IMR-90 (cell line): ENCODE measurements around the gene HK3. TPM values are rescaled to one million over a fixed set of nuclear protein-coding genes. Genes with fewer than 3 reads are reported as not detected.

Source experiments
- ATAC-seq: fragments of 200-7000 bp; cut with Tn5 transposase; 2 replicates; pipeline ENCODE4 v1.9.1; 2020; ENCODE audit warnings: low read depth, mild to moderate bottlenecking, moderate library complexity
- BruUV-seq: library from RNA; stranded (reverse); fragments of 400-500 nt; replicated peaks from 2 replicates; lab custom pipeline; 2021; lab: Mats Ljungman, UMichigan
- CTCF ChIA-PET: fragments of 300-600 bp; formaldehyde crosslinking; extraction: SDS; loops from one replicate; lab custom pipeline; 2021; ENCODE audit warnings: antibody characterized with exemption; lab: Yijun Ruan, JAX
- POLR2A ChIA-PET: fragments of 300-600 bp; sonication (Branson Sonifier 250); formaldehyde crosslinking; loops from one replicate; lab custom pipeline; 2022; ENCODE audit warnings: antibody characterized with exemption; ENCODE audit not compliant: unreplicated experiment; lab: Charles Lee
- DNase-seq: peaks from one replicate; pipeline ENCODE4 v3.0.0; 2013
- H2AFZ ChIP-seq: replicated peaks from 2 replicates; pipeline ENCODE3; 2013; ENCODE audit warnings: low read length, mild to moderate bottlenecking; ENCODE audit not compliant: poor library complexity
- H2AK5ac ChIP-seq: 2 replicates; pipeline ENCODE4 v1.6.1; 2013; ENCODE audit warnings: low read depth, low read length, inconsistent platforms
- H2AK9ac ChIP-seq: replicated peaks from 2 replicates; pipeline ENCODE3; 2013; ENCODE audit warnings: mild to moderate bottlenecking, low read depth, low read length, moderate library complexity; ENCODE audit not compliant: poor library complexity
- H2BK120ac ChIP-seq: 2 replicates; pipeline ENCODE4 v1.6.1; 2013; ENCODE audit warnings: low read depth, low read length, inconsistent platforms
- H2BK15ac ChIP-seq: 3 replicates; pipeline ENCODE4 v1.6.1; 2013; ENCODE audit warnings: low read depth, low read length, inconsistent platforms
- H2BK20ac ChIP-seq: 2 replicates; pipeline ENCODE4 v1.6.1; 2013; ENCODE audit warnings: low read depth, mild to moderate bottlenecking, inconsistent platforms, low read length, moderate library complexity
- H2BK5ac ChIP-seq: 2 replicates; pipeline ENCODE4 v1.6.1; 2013; ENCODE audit warnings: mild to moderate bottlenecking, low read depth, low read length, inconsistent platforms; ENCODE audit not compliant: poor library complexity, severe bottlenecking
- H3K14ac ChIP-seq: replicated peaks from 2 replicates; pipeline ENCODE4 v1.6.1; 2013; ENCODE audit warnings: low read depth, low read length, inconsistent platforms
- H3K18ac ChIP-seq: 2 replicates; pipeline ENCODE4 v1.6.1; 2013; ENCODE audit warnings: low read depth, low read length, control low read depth
- H3K23ac ChIP-seq: 2 replicates; pipeline ENCODE4 v1.6.1; 2013; ENCODE audit warnings: low read depth, low read length, inconsistent platforms
- H3K27ac ChIP-seq: 2 replicates; pipeline ENCODE4 v1.5.1; 2013; ENCODE audit warnings: mild to moderate bottlenecking, control low read depth, low read length; ENCODE audit not compliant: insufficient read depth
- H3K27me3 ChIP-seq: 2 replicates; pipeline ENCODE4 v1.6.1; 2013; ENCODE audit warnings: low read length; ENCODE audit not compliant: control insufficient read depth, insufficient read depth
- H3K36me3 ChIP-seq: 2 replicates; pipeline ENCODE4 v1.6.1; 2013; ENCODE audit warnings: low read length, mixed read lengths; ENCODE audit not compliant: control insufficient read depth, insufficient read depth
- H3K4ac ChIP-seq: 2 replicates; pipeline ENCODE4 v1.6.1; 2013; ENCODE audit warnings: low read depth, low read length, inconsistent platforms
- H3K4me1 ChIP-seq: 2 replicates; pipeline ENCODE4 v1.6.1; 2013; ENCODE audit warnings: low read length, mixed read lengths; ENCODE audit not compliant: control insufficient read depth, insufficient read depth
- H3K4me2 ChIP-seq: 2 replicates; pipeline ENCODE4 v1.6.1; 2013; ENCODE audit warnings: low read depth, mild to moderate bottlenecking, control low read depth, low read length, moderate library complexity
- H3K4me3 ChIP-seq: 2 replicates; pipeline ENCODE4 v1.5.1; 2013; ENCODE audit warnings: low read depth, mild to moderate bottlenecking, control low read depth, low read length, moderate library complexity; ENCODE audit not compliant: insufficient read depth
- H3K56ac ChIP-seq: 2 replicates; pipeline ENCODE4 v1.6.1; 2013; ENCODE audit warnings: low read length, inconsistent platforms; ENCODE audit not compliant: insufficient read depth; ENCODE audit errors: extremely low read depth
- H3K79me1 ChIP-seq, 2 experiments: 2 replicates each; pipeline ENCODE4 v1.6.1; 2013; ENCODE audit warnings: low read length in 2 of 2, inconsistent platforms in 1 of 2, low read depth in 1 of 2
- H3K9ac ChIP-seq: 2 replicates; pipeline ENCODE4 v1.6.1; 2013; ENCODE audit warnings: low read depth, low read length, control low read depth
- H3K9me1 ChIP-seq: 2 replicates; pipeline ENCODE4 v1.6.1; 2013; ENCODE audit warnings: low read length, inconsistent platforms; ENCODE audit not compliant: insufficient read depth
- H3K9me3 ChIP-seq: 2 replicates; pipeline ENCODE4 v1.6.1; 2013; ENCODE audit warnings: low read length; ENCODE audit not compliant: control insufficient read depth, insufficient read depth
- H4K20me1 ChIP-seq: 2 replicates; pipeline ENCODE4 v1.6.1; 2013; ENCODE audit warnings: low read length, inconsistent platforms; ENCODE audit not compliant: insufficient read depth
- H4K5ac ChIP-seq: 2 replicates; pipeline ENCODE4 v1.6.1; 2013; ENCODE audit warnings: mild to moderate bottlenecking, low read depth, low read length, control low read depth
- H4K8ac ChIP-seq, 2 experiments: 2 replicates each; pipeline ENCODE4 v1.6.1; 2013; ENCODE audit warnings: low read depth in 2 of 2, low read length in 2 of 2, control low read depth in 1 of 2, inconsistent platforms in 1 of 2
- H4K91ac ChIP-seq: 2 replicates; pipeline ENCODE4 v1.6.1; 2013; ENCODE audit warnings: low read depth, low read length, inconsistent platforms; ENCODE audit not compliant: insufficient read depth
- BHLHE40 ChIP-seq: fragments of 150-350 bp; IDR thresholded peaks from 2 replicates; pipeline ENCODE4 v1.6.1; 2016; ENCODE audit warnings: mild to moderate bottlenecking, low read depth, low read length
- CHD1 ChIP-seq: IDR thresholded peaks from 2 replicates; pipeline ENCODE4 v1.6.1; 2012; ENCODE audit warnings: low read depth, low read length, improper control_type of control experiment
- MAFK ChIP-seq: IDR thresholded peaks from 2 replicates; pipeline ENCODE4 v1.6.1; 2012; ENCODE audit warnings: low read depth, low read length, improper control_type of control experiment
- MAZ ChIP-seq: IDR thresholded peaks from 2 replicates; pipeline ENCODE4 v1.6.1; 2012; ENCODE audit warnings: low read depth, mild to moderate bottlenecking, low read length, improper control_type of control experiment, moderate library complexity, borderline replicate concordance
- MXI1 ChIP-seq: IDR thresholded peaks from 2 replicates; pipeline ENCODE4 v1.6.1; 2012; ENCODE audit warnings: low read depth, mild to moderate bottlenecking, low read length, moderate library complexity, borderline replicate concordance
- NFE2L2 ChIP-seq: fragments of 150-350 bp; IDR thresholded peaks from 2 replicates; pipeline ENCODE4 v1.6.1; 2016; ENCODE audit warnings: low read depth, mild to moderate bottlenecking, low read length
- RCOR1 ChIP-seq: IDR thresholded peaks from 2 replicates; pipeline ENCODE4 v1.6.1; 2012; ENCODE audit warnings: mild to moderate bottlenecking, low read length, improper control_type of control experiment; ENCODE audit not compliant: insufficient replicate concordance
- SMC3 ChIP-seq: fragments of 150-350 bp; IDR thresholded peaks from 2 replicates; pipeline ENCODE4 v1.6.1; 2016; ENCODE audit warnings: low read depth, mild to moderate bottlenecking, antibody characterized with exemption, low read length, moderate library complexity
- WGBS, 2 experiments: methylation state at CpG; one replicate each; pipeline versions ENCODE4 v1.1.5 to v1.1.7; 2013; ENCODE audit warnings: missing lambda C conversion rate in 2 of 2; ENCODE audit not compliant: insufficient read length in 1 of 2; ENCODE audit errors: extremely low coverage in 2 of 2; 5-methylcytosine and 5-hydroxymethylcytosine counted together
- dilution Hi-C: fragments of 300-500 bp; cut with HindIII; formaldehyde crosslinking; loops from one replicate; pipeline ENCODE4 v1.14.3; 2018; ENCODE audit warnings: low sequenced_read_pairs; ENCODE audit not compliant: unreplicated experiment
- in situ Hi-C: fragments of 300-500 bp; cut with MboI; formaldehyde crosslinking; loops from 3 replicates; pipeline ENCODE4 v1.14.3; 2019; ENCODE audit warnings: low sequenced_read_pairs, inconsistent platforms, mixed read lengths
- intact Hi-C: fragments of 100-400 bp; cut with micrococcal nuclease; formaldehyde crosslinking; loops from 2 replicates; pipeline ENCODE4 v1.10.0; 2022
- polyA plus RNA-seq, 3 experiments: library from polyadenylated mRNA; depleted of rRNA; stranded (reverse); fragments of >200 nt; gene quantifications; 2 replicates each; pipeline ENCODE4 v1.2.3, GENCODE V29; 2012; ENCODE audit warnings: low replicate concordance in 1 of 3
- total RNA-seq: library from RNA; depleted of rRNA; stranded (reverse); fragments of >200 nt; gene quantifications from 2 replicates; pipeline ENCODE4 v1.2.3, GENCODE V29; 2012
- TF ChIP-seq, protein P1 (sequence below): fragments of 150-350 bp; IDR thresholded peaks from 2 replicates; pipeline ENCODE4 v1.6.1; 2016; ENCODE audit warnings: low read depth, mild to moderate bottlenecking, low read length, moderate library complexity, borderline replicate concordance

Gene HK3
- total and polyA plus RNA-seq, 2 of the 4 experiments (the other 2 are of a cell fraction): not detected

DNA sequence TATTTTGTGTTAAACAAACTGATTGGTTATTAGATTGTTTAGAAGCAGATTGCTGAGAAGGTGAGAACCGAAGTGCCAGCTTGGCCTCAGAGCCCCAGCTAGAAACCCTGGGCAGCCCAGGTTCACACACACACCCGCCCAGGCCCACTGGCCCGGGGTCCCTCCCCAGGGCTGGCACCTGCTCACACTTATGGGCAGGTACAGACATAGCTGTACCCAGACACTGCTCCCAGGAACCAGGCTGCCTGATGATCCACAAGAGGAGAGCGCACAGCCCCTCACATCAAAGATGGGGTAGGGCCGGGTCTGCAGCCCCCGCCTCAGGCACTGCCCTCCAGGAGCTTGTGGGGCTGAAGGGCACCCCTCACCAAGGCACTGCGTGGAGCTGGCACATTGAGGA, 33.2 kb downstream of the HK3 start:
- no peak overlapping the region for H2BK20ac ChIP-seq
- H3K9me1 ChIP-seq: no peaks in the 10 kb centered on the region
- no peak overlapping the region for H3K4ac ChIP-seq
- DNase-seq (no peak), ATAC-seq (no peak)
- H3K9me3 ChIP-seq: no peaks in the 10 kb centered on the region
- H3K9ac ChIP-seq: no peak overlapping the region
- H4K8ac ChIP-seq: no peak overlapping the region
- no peak overlapping the region for H2AK9ac ChIP-seq
- WGBS, 2 experiments: no CpG with 5 or more reads among the region's 7 CpGs
- intact Hi-C loops: no loop called here
- H2BK120ac ChIP-seq: no peak overlapping the region
- BruUV-seq: no TSS peak
- H3K27me3 ChIP-seq: peaks cover 68% of the 10 kb centered on the region
- H4K20me1 ChIP-seq: no peaks in the 10 kb centered on the region
- H3K23ac ChIP-seq: no peak overlapping the region
- H3K36me3 ChIP-seq: no peaks in the 10 kb centered on the region
- in situ Hi-C loops: no loop called here
- no peaks in the 10 kb centered on the region for H3K4me1 ChIP-seq
- no peak overlapping the region for H3K4me2 ChIP-seq
- ChIA-PET CTCF (interaction anchor here (0.6 kb wide), 1 partner anchor 110 kb away, joined by 3 read pairs; no protein-coding TSS in a partner anchor), POLR2A (no interaction called here)
- no peak overlapping the region for H2BK5ac ChIP-seq
- no peak overlapping the region for H2AK5ac ChIP-seq
- no peak overlapping the region for H4K5ac ChIP-seq
- no peak overlapping the region for H3K18ac ChIP-seq
- H3K14ac ChIP-seq: no peak overlapping the region
- H2AFZ ChIP-seq: no peak overlapping the region
- no peak overlapping the region for H3K56ac ChIP-seq
- no peak overlapping the region for H3K4me3 ChIP-seq
- no peak overlapping the region for H4K91ac ChIP-seq
- dilution Hi-C loops: no loop called here
- TF ChIP-seq BHLHE40 (no peak), NFE2L2 (no peak), RCOR1 (no peak), MAZ (no peak), SMC3 (no peak), MAFK (no peak), CHD1 (no peak), MXI1 (no peak)
- TF ChIP-seq, protein P1, sequence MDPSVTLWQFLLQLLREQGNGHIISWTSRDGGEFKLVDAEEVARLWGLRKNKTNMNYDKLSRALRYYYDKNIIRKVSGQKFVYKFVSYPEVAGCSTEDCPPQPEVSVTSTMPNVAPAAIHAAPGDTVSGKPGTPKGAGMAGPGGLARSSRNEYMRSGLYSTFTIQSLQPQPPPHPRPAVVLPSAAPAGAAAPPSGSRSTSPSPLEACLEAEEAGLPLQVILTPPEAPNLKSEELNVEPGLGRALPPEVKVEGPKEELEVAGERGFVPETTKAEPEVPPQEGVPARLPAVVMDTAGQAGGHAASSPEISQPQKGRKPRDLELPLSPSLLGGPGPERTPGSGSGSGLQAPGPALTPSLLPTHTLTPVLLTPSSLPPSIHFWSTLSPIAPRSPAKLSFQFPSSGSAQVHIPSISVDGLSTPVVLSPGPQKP: no peak
- no peak overlapping the region for H3K27ac ChIP-seq
- no peak overlapping the region for H2BK15ac ChIP-seq
- no peaks in the 10 kb centered on the region for H3K79me1 ChIP-seq
